Hepatocyte (in vitro differentiated cells): Measurements from ENCODE around the gene CNNM2.

Experiments used
- CTCF ChIP-seq: fragments of 200-600 bp; sonication (generic); IDR thresholded peaks from 2 replicates; pipeline ENCODE4 v1.5.1; 2016; ENCODE audit warnings: antibody characterized with exemption, mild to moderate bottlenecking; ENCODE audit not compliant: poor library complexity
- EZH2phosphoT487 ChIP-seq: fragments of 200-600 bp; sonication (generic); IDR thresholded peaks from one replicate; pipeline ENCODE4 v1.6.1; 2018; ENCODE audit warnings: antibody characterized with exemption, mild to moderate bottlenecking, low read depth, moderate library complexity; ENCODE audit not compliant: unreplicated experiment, severe bottlenecking

GRCh38 chr10:102941401-102941800 lies 23.3 kb downstream of the CNNM2 start:
- TF ChIP-seq CTCF (no peak), EZH2phosphoT487 (no peak)
